Ovary (tissue), 3 donors: Measurements from ENCODE around the gene ZNRD2.

Source experiments
- CTCF ChIP-seq, 3 donors: fragments of 450-650 bp in 2 of 3; fragments of 200-600 bp in 1 of 3; IDR thresholded peaks; one replicate each; pipeline versions ENCODE4 v1.5.1 to v1.8.0; 2016 to 2022; ENCODE audit warnings: antibody characterized with exemption in 3 of 3, mild to moderate bottlenecking in 1 of 3
- POLR2A ChIP-seq: fragments of 450-650 bp; IDR thresholded peaks from one replicate; pipeline ENCODE4 v1.6.1; 2017; ENCODE audit warnings: antibody characterized with exemption, mild to moderate bottlenecking, moderate library complexity
- donor health status: DM: no; HTN: no; CAD: no.

- TF ChIP-seq CTCF (IDR thresholded peaks at IDR 0.05) = no peak
- no peak for TF ChIP-seq POLR2A
These were observed 25.4 kb downstream of the ZNRD2 start, which contains the start of gene KCNK7 for GRCh38 chr11:65595543-65596281.
